WERI-Rb-1 (cell line): ENCODE results near the gene PACS1.

Source experiments
- DNase-seq: peaks from one replicate; pipeline ENCODE4 v3.0.0-alpha.2; 2020
- H3K27ac ChIP-seq: fragments of 250-450 bp; sonication (Bioruptor Pico); 2 replicates; pipeline ENCODE4 v1.5.1; 2020; ENCODE audit warnings: mild to moderate bottlenecking, moderate library complexity
- H3K27me3 ChIP-seq: fragments of 250-450 bp; sonication (Bioruptor Pico); 2 replicates; pipeline ENCODE4 v1.5.1; 2021; ENCODE audit warnings: mild to moderate bottlenecking, low read depth, moderate library complexity; ENCODE audit not compliant: insufficient read depth, severe bottlenecking
- H3K36me3 ChIP-seq: fragments of 250-450 bp; sonication (Bioruptor Pico); 2 replicates; pipeline ENCODE4 v1.5.1; 2020; ENCODE audit warnings: mild to moderate bottlenecking, moderate library complexity
- H3K4me3 ChIP-seq: 2 replicates; pipeline ENCODE4 v1.5.1; 2011; ENCODE audit warnings: low read depth, mild to moderate bottlenecking, control low read depth, low read length
- H3K9me3 ChIP-seq: fragments of 250-450 bp; sonication (Bioruptor Pico); 2 replicates; pipeline ENCODE4 v1.5.1; 2021; ENCODE audit warnings: mild to moderate bottlenecking, moderate library complexity; ENCODE audit not compliant: severe bottlenecking
- TF ChIP-seq, protein P1 (sequence below): IDR thresholded peaks from 2 replicates; pipeline ENCODE4 v1.5.1; 2011; ENCODE audit warnings: low read depth, mild to moderate bottlenecking, control low read depth, inconsistent platforms, low read length

Gene PACS1

DNA sequence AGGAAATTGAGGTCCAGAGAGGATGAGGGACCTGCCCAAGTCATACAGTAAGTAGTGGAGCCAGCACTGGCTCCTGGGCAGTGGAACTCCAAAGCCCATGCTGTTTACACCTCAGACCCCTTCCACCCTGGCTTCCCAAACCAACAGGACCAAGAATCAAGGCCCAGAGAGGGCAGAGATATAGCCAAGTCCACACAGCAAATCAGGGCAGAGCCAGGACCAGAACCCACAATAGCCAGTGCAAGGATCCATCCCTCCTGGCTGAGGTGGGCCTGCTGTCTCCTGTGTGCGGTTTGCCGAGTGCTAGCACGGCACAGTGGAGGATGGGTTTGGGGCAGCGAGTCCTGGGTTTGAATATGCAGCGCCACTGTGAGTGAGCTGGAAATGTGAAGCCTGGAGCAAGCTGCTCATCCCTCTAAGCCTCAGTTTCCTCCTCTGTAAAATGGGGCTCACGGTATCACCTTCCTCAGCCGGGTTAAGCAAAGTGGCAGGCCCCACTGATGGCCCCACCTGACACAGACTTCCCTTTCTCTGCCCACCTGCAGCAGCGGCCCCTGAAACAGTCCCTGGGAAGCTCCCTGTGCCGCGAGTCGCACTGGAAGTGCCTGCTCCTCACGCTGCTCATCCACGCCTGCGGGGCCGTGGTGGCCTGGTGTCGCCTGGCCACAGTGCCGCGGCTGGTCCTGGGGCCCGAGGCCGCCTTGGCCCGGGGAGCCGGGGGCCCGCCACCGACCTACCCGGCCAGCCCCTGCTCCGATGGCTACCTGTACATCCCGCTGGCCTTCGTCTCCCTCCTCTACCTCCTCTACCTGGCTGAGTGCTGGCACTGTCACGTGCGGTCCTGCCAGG lies 223.9 kb downstream of the PACS1 start:
- H3K9me3 ChIP-seq: no peaks in the 10 kb centered on the region
- peaks cover 5% of the 10 kb centered on the region for H3K36me3 ChIP-seq
- no peaks in the 10 kb centered on the region for H3K27me3 ChIP-seq
- H3K4me3 ChIP-seq: no peak overlapping the region
- H3K27ac ChIP-seq: no peak overlapping the region
- TF ChIP-seq, protein P1, sequence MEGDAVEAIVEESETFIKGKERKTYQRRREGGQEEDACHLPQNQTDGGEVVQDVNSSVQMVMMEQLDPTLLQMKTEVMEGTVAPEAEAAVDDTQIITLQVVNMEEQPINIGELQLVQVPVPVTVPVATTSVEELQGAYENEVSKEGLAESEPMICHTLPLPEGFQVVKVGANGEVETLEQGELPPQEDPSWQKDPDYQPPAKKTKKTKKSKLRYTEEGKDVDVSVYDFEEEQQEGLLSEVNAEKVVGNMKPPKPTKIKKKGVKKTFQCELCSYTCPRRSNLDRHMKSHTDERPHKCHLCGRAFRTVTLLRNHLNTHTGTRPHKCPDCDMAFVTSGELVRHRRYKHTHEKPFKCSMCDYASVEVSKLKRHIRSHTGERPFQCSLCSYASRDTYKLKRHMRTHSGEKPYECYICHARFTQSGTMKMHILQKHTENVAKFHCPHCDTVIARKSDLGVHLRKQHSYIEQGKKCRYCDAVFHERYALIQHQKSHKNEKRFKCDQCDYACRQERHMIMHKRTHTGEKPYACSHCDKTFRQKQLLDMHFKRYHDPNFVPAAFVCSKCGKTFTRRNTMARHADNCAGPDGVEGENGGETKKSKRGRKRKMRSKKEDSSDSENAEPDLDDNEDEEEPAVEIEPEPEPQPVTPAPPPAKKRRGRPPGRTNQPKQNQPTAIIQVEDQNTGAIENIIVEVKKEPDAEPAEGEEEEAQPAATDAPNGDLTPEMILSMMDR: no peak
- no peak for DNase-seq
